Measurements from ENCODE around the gene DEXI.

DEXI gene

GRCh38 chr16:10951026-10951425 lies 8.8 kb upstream of the DEXI start:
- no peak for TF ChIP-seq CTCF (IDR thresholded peaks at IDR 0.05; ENCODE audit: borderline replicate concordance, control extremely low read depth, extremely low read depth, insufficient read depth, missing control alignments)
- no peak for DNase-seq (ENCODE audit: low spot score)
- in situ Hi-C loops (cut with MboI; ENCODE audit: low sequenced_read_pairs, unreplicated experiment), result loop anchor here (10.0 to 25.0 kb wide), 4 partner anchors 424 to 861 kb away; a partner anchor contains a TSS

DNA sequence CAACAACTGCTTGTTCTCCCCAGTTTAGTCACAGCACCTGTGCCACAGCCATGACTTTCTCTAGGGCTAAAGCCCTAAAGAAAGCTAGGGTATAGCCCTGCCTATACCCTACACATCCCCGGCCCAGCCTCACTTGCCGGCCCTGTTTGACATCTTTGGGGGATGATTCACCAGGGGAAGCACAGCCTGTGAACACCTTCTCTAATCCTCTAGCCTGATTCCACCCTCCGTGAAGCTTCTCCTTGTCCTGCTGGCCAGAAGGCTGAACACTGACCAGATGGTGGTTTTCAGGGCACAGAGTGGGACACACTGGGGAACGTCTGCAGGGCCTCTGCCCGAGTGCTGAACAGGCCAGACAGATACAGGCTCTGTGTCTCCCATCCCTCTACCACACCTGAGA lies 8.1 kb upstream of the DEXI start:
- TF ChIP-seq CTCF (IDR thresholded peaks at IDR 0.05; ENCODE audit: borderline replicate concordance, control extremely low read depth, extremely low read depth, insufficient read depth, missing control alignments), result no peak
- in situ Hi-C loops (cut with MboI; ENCODE audit: low sequenced_read_pairs, unreplicated experiment), result loop anchor here (10.0 to 25.0 kb wide), 4 partner anchors 424 to 862 kb away; a partner anchor contains a TSS
- no peak for DNase-seq (ENCODE audit: low spot score)

GRCh38 chr16:10949424-10949970 lies 7.2 kb upstream of the DEXI start:
- no peak for TF ChIP-seq CTCF (IDR thresholded peaks at IDR 0.05; ENCODE audit: borderline replicate concordance, control extremely low read depth, extremely low read depth, insufficient read depth, missing control alignments)
- peak; percentile 52 for DNase-seq (ENCODE audit: low spot score)
- in situ Hi-C loops (cut with MboI; ENCODE audit: low sequenced_read_pairs, unreplicated experiment), result no loop called here

DNA sequence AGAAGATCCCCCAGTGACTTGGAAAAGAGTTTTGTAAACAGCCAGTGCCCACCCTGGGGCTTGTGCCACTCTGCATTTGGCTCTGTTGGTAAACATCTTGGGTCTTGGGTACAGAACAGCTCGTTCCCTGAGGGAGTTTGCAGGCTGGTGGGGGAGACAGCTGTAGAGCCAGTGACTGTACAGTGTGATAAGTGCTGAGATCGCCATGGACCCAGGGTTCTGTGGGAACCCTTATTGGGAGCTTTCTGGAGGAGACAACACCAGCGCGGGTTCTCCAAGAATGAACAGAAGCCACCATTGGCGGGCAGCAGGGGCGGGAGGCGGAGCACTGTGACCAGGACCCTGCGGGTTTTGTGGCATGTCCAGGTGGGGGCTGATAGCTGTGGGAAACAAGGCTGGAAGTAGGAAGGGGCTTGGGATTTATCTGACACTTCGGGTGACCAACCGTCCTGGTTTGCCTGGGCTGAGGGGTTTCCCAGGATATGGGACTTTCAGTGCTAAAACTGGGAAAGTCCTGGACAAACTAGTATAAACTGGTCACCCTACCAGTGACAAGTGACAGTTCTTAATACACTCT lies 5.0 kb upstream of the DEXI start:
- no peak for DNase-seq (ENCODE audit: low spot score)
- in situ Hi-C loops (cut with MboI; ENCODE audit: low sequenced_read_pairs, unreplicated experiment), result no loop called here
- TF ChIP-seq CTCF (IDR thresholded peaks at IDR 0.05; ENCODE audit: borderline replicate concordance, control extremely low read depth, extremely low read depth, insufficient read depth, missing control alignments), result no peak

GRCh38 chr16:10946308-10946707 lies 4.0 kb upstream of the DEXI start:
- TF ChIP-seq CTCF (IDR thresholded peaks at IDR 0.05; ENCODE audit: borderline replicate concordance, control extremely low read depth, extremely low read depth, insufficient read depth, missing control alignments), result no peak
- in situ Hi-C loops (cut with MboI; ENCODE audit: low sequenced_read_pairs, unreplicated experiment), result no loop called here
- DNase-seq (ENCODE audit: low spot score), result no peak

- no peak for TF ChIP-seq CTCF (IDR thresholded peaks at IDR 0.05; ENCODE audit: borderline replicate concordance, control extremely low read depth, extremely low read depth, insufficient read depth, missing control alignments)
- no peak for DNase-seq (ENCODE audit: low spot score)
- in situ Hi-C loops (cut with MboI; ENCODE audit: low sequenced_read_pairs, unreplicated experiment), result no loop called here
These were observed 3.0 kb upstream of the DEXI start for GRCh38 chr16:10945065-10945787.
